ENCODE data around the gene GPR132. TPM values are rescaled to one million over a fixed set of nuclear protein-coding genes. Genes with fewer than 3 reads are reported as not detected.

GPR132 gene
- total and polyA plus RNA-seq, 2 of the 13 experiments (the other 11 are each of a cell fraction or from before 2014, with no cell fraction given): not detected

DNA sequence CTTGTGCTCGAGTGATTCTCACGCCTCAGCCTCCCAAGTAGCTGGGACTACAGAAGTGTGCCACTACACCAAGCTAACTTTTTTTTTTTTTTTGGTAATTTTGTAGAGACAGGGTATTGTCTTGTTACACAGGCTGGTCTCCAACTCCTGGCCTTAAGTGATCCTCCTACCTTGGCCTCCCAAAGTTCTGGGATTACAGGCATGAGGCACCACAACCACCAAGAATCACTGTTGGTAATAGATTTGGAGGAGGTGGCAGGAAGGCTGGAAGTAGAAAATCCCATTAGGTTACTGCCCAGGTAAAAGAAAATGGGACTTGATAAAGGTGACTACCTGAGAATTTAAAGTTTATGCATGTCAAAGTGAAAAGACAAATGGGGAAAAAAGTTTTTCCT lies 43.0 kb downstream of the GPR132 start (continued):
- 0 out of 2 replicates have a peak, but pooled peaks have one; percentile 4 for TF ChIP-seq ZNF224 (CRISPR knock-in tag; IDR thresholded peaks at IDR 0.05)
- TF ChIP-seq, protein P1, sequence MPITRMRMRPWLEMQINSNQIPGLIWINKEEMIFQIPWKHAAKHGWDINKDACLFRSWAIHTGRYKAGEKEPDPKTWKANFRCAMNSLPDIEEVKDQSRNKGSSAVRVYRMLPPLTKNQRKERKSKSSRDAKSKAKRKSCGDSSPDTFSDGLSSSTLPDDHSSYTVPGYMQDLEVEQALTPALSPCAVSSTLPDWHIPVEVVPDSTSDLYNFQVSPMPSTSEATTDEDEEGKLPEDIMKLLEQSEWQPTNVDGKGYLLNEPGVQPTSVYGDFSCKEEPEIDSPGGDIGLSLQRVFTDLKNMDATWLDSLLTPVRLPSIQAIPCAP (CRISPR knock-in tag; IDR thresholded peaks at IDR 0.05; ENCODE audit: low read depth): no peak
- no peak for TF ChIP-seq ASH2L (IDR thresholded peaks at IDR 0.05; ENCODE audit: insufficient read length, low read depth, low read length)
- no peak for TF ChIP-seq BORCS8-MEF2B (CRISPR knock-in tag; IDR thresholded peaks at IDR 0.05)
- TF ChIP-seq, protein P2, sequence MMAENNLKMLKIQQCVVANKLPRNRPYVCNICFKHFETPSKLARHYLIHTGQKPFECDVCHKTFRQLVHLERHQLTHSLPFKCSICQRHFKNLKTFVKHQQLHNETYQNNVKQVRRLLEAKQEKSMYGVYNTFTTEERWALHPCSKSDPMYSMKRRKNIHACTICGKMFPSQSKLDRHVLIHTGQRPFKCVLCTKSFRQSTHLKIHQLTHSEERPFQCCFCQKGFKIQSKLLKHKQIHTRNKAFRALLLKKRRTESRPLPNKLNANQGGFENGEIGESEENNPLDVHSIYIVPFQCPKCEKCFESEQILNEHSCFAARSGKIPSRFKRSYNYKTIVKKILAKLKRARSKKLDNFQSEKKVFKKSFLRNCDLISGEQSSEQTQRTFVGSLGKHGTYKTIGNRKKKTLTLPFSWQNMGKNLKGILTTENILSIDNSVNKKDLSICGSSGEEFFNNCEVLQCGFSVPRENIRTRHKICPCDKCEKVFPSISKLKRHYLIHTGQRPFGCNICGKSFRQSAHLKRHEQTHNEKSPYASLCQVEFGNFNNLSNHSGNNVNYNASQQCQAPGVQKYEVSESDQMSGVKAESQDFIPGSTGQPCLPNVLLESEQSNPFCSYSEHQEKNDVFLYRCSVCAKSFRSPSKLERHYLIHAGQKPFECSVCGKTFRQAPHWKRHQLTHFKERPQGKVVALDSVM (CRISPR knock-in tag; IDR thresholded peaks at IDR 0.05): peak; percentile 26; the same call in 1 of the 2 replicates
- TF ChIP-seq ZNF232 (CRISPR knock-in tag; IDR thresholded peaks at IDR 0.05; ENCODE audit: borderline replicate concordance): no peak
- TF ChIP-seq ZNF816 (CRISPR knock-in tag; IDR thresholded peaks at IDR 0.05; ENCODE audit: borderline replicate concordance): no peak

DNA sequence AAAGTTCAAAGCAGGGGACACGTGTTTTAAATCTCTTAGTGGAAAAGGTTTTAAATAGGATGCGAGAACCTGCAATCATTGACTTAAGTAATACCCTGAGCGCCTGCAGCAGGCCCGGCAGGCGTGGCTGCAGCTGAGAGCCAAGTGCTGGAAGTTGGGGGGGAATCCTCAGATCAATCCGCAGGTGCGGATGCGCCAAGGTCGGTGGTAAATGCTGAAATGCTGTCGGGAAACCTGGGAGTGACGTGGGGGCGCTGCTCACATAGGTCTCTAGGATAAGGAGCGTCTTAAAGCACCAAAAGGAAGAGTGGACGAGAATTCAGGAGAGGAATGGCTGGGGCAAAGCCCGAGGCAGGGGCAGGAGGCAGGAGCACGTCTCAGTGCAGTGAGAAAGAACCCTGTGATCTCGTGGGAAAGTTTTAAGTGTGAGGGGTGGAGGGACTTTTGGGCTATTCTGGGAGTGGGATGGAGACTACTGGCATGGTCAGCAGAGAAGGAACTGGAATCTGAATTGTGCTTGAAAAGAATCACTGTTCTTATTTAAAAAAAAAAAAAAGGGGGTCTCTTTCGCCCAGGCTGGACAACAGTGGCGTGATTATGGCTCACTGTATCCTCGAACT lies 43.5 kb downstream of the GPR132 start:
- Histone ChIP-seq H3K9me3 (ENCODE audit: low read length) (no peaks in the 10 kb centered on the region), H4K20me1 (ENCODE audit: insufficient read depth, low read length) (peaks cover 7% of the 10 kb centered on the region), H3K4me1 (ENCODE audit: insufficient read depth, low read length) (peaks cover 55% of the 10 kb centered on the region), H3K9ac (ENCODE audit: insufficient read depth, low read depth, low read length) (peak overlapping the region; percentile 78), H3K79me2 (ENCODE audit: insufficient read depth, low read length) (peaks cover 40% of the 10 kb centered on the region), H2AFZ (ENCODE audit: low read length) (peak overlapping the region; percentile 48), H3K36me3 (replicated peaks in 1 of 2; ENCODE audit: control insufficient read depth in 1 of 2, insufficient read depth in 2 of 2, low read length in 2 of 2) (peaks cover 0 to 3% of the 10 kb centered on the region in 2 experiments; a peak in 1 of 5 replicates), H3K27me3 (ENCODE audit: control insufficient read depth in 1 of 2, insufficient read depth in 2 of 2, low read length in 2 of 2) (no peaks in the 10 kb centered on the region; a peak in 1 of 5 replicates), H3K4me3 (replicated peaks in 1 of 3; ENCODE audit: insufficient read depth in 1 of 3, low read depth in 2 of 3, low read length in 3 of 3) (peak overlapping the region; percentile 58 to 79 (median 70)), H3K27ac (ENCODE audit: extremely low read length, insufficient read depth, low read length) (peak overlapping the region; percentile 69), H3K4me2 (ENCODE audit: low read depth, low read length) (peak overlapping the region; percentile 93)
- CTCF ChIA-PET (ENCODE audit: low intra/inter-chr PET ratio, low total read pairs): interaction anchor here (3.6 kb wide), 1 partner anchor 23 kb away, joined by 20 read pairs; no protein-coding TSS in a partner anchor
- DNase-seq (ENCODE audit: low spot score) (peak; percentile 47), FAIRE-seq (peak; percentile 63), ATAC-seq (peak; percentile 2; the same call in 1 of the 3 replicates)
- POLR2A ChIA-PET: interaction anchor here (0.9 to 3.6 kb wide), 4 partner anchors 17 to 269 kb away, joined by 3 to 18 read pairs (median 6); partner anchors contain the start of genes CLBA1 and SIVA1
- TSS peak; percentile 90 for BruUV-seq (replicated peaks)
- 14% methylated on average over 20 of the region's 20 CpGs for WGBS (ENCODE audit: low lambda C conversion rate)
- in situ Hi-C loops (cut with HindIII; ENCODE audit: extremely low pct_ligation_motif_present, low pct_unique_long_range_greater_than_20kb): no loop called here
- intact Hi-C loops (cut with micrococcal nuclease; ENCODE audit: unreplicated experiment): loop anchor here (2.0 to 5.0 kb wide), 2 partner anchors 23 to 44 kb away; partner anchors contain the start of gene AHNAK2
- TF ChIP-seq ARNT2 (CRISPR knock-in tag; IDR thresholded peaks at IDR 0.05; ENCODE audit: low read depth) (no peak), HCFC1 (IDR thresholded peaks at IDR 0.05; ENCODE audit: low read depth, low read length) (no peak), GATAD1 (CRISPR knock-in tag; IDR thresholded peaks at IDR 0.05) (no peak), DMAP1 (CRISPR knock-in tag; IDR thresholded peaks at IDR 0.05) (peak; percentile 56; the same call in 1 of the 2 replicates), NR2F6 (IDR thresholded peaks at IDR 0.05) (no peak), NR2F6 (CRISPR knock-in tag; IDR thresholded peaks at IDR 0.05) (0 out of 2 replicates have a peak, but pooled peaks have one; percentile 3), TP53 (CRISPR knock-in tag; conservative IDR thresholded peaks at IDR 0.05) (no peak), SNRNP70 (IDR thresholded peaks at IDR 0.05; ENCODE audit: low read depth, low read length) (no peak), ZNF598 (CRISPR knock-in tag; IDR thresholded peaks at IDR 0.05; ENCODE audit: borderline replicate concordance) (0 out of 2 replicates have a peak, but pooled peaks have one; percentile 55), ZNF557 (CRISPR knock-in tag; IDR thresholded peaks at IDR 0.05) (no peak)

Data from HepG2 (cell line).